MM.1S (cell line): ENCODE measurements around the gene DISP2.
A peak's percentile ranks its signal among the peaks of the same experiment; 100 is the strongest.

ENCODE experiments used
- DNase-seq: peaks from one replicate; pipeline ENCODE4 v3.0.0-alpha.2; 2015
- H2AFZ ChIP-seq: fragments of 300-600 bp; sonication (generic); 2 replicates; pipeline ENCODE4 v1.6.0; 2016; ENCODE audit warnings: antibody characterized with exemption, low read length
- H3F3A ChIP-seq: fragments of 300-600 bp; sonication (generic); 2 replicates; pipeline ENCODE4 v1.6.1; 2016; ENCODE audit warnings: mild to moderate bottlenecking, antibody characterized with exemption, low read length, moderate library complexity, mixed read lengths; ENCODE audit not compliant: insufficient read depth
- H3K27ac ChIP-seq: fragments of 300-600 bp; sonication (generic); 2 replicates; pipeline ENCODE4 v1.5.1; 2016; ENCODE audit warnings: mild to moderate bottlenecking, low read length
- H3K27me3 ChIP-seq: fragments of 300-600 bp; sonication (generic); replicated peaks from 2 replicates; pipeline ENCODE4 v1.6.0; 2016; ENCODE audit warnings: low read length; ENCODE audit not compliant: insufficient read depth
- H3K36me3 ChIP-seq: fragments of 300-600 bp; sonication (generic); replicated peaks from 2 replicates; pipeline ENCODE4 v1.6.1; 2016; ENCODE audit warnings: mild to moderate bottlenecking, low read length, mixed read lengths; ENCODE audit not compliant: insufficient read depth
- H3K4me1 ChIP-seq: fragments of 300-600 bp; sonication (generic); 2 replicates; pipeline ENCODE4 v1.6.1; 2016; ENCODE audit warnings: low read length, mixed read lengths
- H3K4me2 ChIP-seq: fragments of 300-600 bp; sonication (generic); 2 replicates; pipeline ENCODE4 v1.6.0; 2016; ENCODE audit warnings: low read depth, low read length
- H3K4me3 ChIP-seq: fragments of 300-600 bp; sonication (generic); 2 replicates; pipeline ENCODE4 v1.5.1; 2016; ENCODE audit warnings: low read length, mixed read lengths
- H3K79me2 ChIP-seq: fragments of 300-600 bp; sonication (generic); 2 replicates; pipeline ENCODE4 v1.6.1; 2016; ENCODE audit warnings: mixed run types, low read length, mixed read lengths
- H3K9ac ChIP-seq: fragments of 300-600 bp; sonication (generic); 2 replicates; pipeline ENCODE4 v1.6.1; 2016; ENCODE audit warnings: low read length, mixed read lengths
- H3K9me2 ChIP-seq: fragments of 300-600 bp; sonication (generic); replicated peaks from 2 replicates; pipeline ENCODE4 v1.6.1; 2016; ENCODE audit warnings: mild to moderate bottlenecking, low read length, mixed read lengths; ENCODE audit not compliant: insufficient read depth
- H3K9me3 ChIP-seq: fragments of 300-600 bp; sonication (generic); replicated peaks from 2 replicates; pipeline ENCODE4 v1.6.1; 2016; ENCODE audit warnings: mild to moderate bottlenecking, low read length, mixed read lengths; ENCODE audit not compliant: insufficient read depth
- H4K20me1 ChIP-seq: fragments of 300-600 bp; sonication (generic); 2 replicates; pipeline ENCODE4 v1.6.1; 2016; ENCODE audit warnings: mild to moderate bottlenecking, low read length, moderate library complexity, mixed read lengths; ENCODE audit not compliant: insufficient read depth
- EZH2 ChIP-seq: fragments of 300-600 bp; sonication (generic); optimal IDR thresholded peaks from 2 replicates; pipeline ENCODE3; 2017; ENCODE audit warnings: low read depth, mild to moderate bottlenecking, antibody characterized with exemption, low read length, mixed read lengths
- EZH2phosphoT487 ChIP-seq: fragments of 300-600 bp; sonication (generic); IDR thresholded peaks from 2 replicates; pipeline ENCODE4 v1.6.1; 2018; ENCODE audit warnings: antibody characterized with exemption, low read length
- TF ChIP-seq, protein P1 (sequence below): fragments of 300-600 bp; sonication (generic); IDR thresholded peaks from 2 replicates; pipeline ENCODE4 v1.5.1; 2016; ENCODE audit warnings: antibody characterized with exemption, low read length, mixed read lengths

DISP2 gene

DNA sequence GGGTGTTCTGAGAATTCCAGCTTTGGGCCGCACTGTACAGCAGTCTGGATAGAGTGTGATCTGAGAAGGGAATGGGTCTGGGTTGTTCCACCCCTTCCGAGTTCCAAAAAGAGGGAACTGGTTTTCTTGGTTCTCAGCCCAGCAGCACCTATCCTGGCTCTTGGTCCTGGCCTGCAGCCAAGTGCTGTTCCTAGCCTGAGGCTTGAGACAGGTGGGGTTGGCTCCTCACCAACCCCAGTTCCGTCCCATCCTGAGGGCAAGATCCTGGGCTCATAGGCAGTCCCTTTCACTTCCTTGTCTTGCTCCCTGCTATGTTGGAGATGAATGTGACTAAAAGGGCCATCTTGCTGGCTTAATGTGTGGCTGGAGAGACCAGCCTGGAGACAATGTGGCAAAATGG, 62.8 kb downstream of the DISP2 start:
- Histone ChIP-seq H3K79me2 (no peaks in the 10 kb centered on the region), H3F3A (no peaks in the 10 kb centered on the region), H3K9me3 (no peaks in the 10 kb centered on the region), H4K20me1 (no peaks in the 10 kb centered on the region), H3K27me3 (no peaks in the 10 kb centered on the region), H3K9me2 (no peaks in the 10 kb centered on the region), H3K4me3 (no peak overlapping the region), H3K4me1 (no peaks in the 10 kb centered on the region), H3K27ac (no peak overlapping the region), H2AFZ (no peak overlapping the region), H3K4me2 (no peak overlapping the region), H3K36me3 (no peaks in the 10 kb centered on the region), H3K9ac (no peak overlapping the region)
- no peak for TF ChIP-seq EZH2phosphoT487
- TF ChIP-seq, protein P1, sequence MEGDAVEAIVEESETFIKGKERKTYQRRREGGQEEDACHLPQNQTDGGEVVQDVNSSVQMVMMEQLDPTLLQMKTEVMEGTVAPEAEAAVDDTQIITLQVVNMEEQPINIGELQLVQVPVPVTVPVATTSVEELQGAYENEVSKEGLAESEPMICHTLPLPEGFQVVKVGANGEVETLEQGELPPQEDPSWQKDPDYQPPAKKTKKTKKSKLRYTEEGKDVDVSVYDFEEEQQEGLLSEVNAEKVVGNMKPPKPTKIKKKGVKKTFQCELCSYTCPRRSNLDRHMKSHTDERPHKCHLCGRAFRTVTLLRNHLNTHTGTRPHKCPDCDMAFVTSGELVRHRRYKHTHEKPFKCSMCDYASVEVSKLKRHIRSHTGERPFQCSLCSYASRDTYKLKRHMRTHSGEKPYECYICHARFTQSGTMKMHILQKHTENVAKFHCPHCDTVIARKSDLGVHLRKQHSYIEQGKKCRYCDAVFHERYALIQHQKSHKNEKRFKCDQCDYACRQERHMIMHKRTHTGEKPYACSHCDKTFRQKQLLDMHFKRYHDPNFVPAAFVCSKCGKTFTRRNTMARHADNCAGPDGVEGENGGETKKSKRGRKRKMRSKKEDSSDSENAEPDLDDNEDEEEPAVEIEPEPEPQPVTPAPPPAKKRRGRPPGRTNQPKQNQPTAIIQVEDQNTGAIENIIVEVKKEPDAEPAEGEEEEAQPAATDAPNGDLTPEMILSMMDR: no peak
- no peak for TF ChIP-seq EZH2
- no peak for DNase-seq

DNA sequence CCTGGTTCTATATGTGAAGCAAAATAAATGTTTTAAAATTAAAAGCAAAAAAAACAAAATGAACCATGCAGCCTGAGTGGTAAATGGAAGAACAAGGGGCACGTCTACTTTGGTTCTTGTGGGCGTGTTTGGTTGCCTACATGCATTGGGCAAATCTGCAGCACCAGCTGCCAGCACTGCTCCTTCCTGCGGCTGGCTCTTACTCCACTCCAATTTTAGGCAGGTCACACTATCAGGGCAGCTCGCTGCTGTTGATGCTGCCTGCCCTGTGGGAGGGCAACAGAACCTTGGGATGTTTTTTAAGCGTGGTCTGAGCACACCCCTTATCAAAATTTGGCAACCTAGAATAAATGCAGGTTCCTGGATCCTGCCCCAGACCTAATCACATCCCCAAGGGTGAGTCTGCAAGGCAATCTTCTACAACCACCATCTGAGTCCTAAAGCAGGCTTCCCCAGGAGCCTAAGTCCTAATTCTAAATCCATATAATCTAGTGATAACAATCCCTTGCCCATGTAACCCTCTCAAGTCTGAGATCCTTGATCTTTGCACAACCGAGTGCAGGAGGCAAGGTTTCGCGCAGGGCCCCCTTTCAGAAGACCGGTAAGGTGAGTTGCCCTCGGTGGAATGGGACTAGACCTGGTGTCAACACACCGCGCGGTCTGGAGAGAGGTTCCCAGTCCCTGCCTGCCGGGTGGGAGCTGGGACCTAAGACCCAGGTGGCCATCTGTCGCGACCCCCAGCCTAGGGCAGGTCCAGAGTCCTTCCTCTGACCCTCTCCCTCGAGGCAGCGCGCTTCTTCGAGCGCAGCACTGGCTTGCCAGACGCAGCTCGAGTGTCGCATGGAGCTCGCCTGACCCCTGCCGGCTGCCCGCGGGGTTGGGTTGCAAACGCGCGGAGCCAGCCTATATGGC, 63.5 kb downstream of the DISP2 start:
- DNase-seq: peak; percentile 66
- H2AFZ ChIP-seq: no peak overlapping the region
- H3K9me2 ChIP-seq: no peaks in the 10 kb centered on the region
- no peaks in the 10 kb centered on the region for H3F3A ChIP-seq
- no peaks in the 10 kb centered on the region for H3K79me2 ChIP-seq
- H3K9me3 ChIP-seq: no peaks in the 10 kb centered on the region
- peak overlapping the region; percentile 41 for H3K4me2 ChIP-seq
- H3K36me3 ChIP-seq: no peaks in the 10 kb centered on the region
- no peak overlapping the region for H3K4me3 ChIP-seq
- no peaks in the 10 kb centered on the region for H4K20me1 ChIP-seq
- no peaks in the 10 kb centered on the region for H3K27me3 ChIP-seq
- no peak for TF ChIP-seq EZH2phosphoT487
- TF ChIP-seq, protein P1: peak; percentile 90
- H3K9ac ChIP-seq: no peak overlapping the region
- no peak overlapping the region for H3K27ac ChIP-seq
- no peaks in the 10 kb centered on the region for H3K4me1 ChIP-seq

GRCh38 chr15:40424483-40425115, 66.6 kb downstream of the DISP2 start:
- Histone ChIP-seq H3K4me3 (no peak overlapping the region), H4K20me1 (no peaks in the 10 kb centered on the region), H3K36me3 (no peaks in the 10 kb centered on the region), H3K4me1 (no peaks in the 10 kb centered on the region), H3K27me3 (no peaks in the 10 kb centered on the region), H3K27ac (no peak overlapping the region), H3K4me2 (no peak overlapping the region), H3K9ac (no peak overlapping the region), H2AFZ (no peak overlapping the region), H3K9me2 (no peaks in the 10 kb centered on the region), H3K9me3 (no peaks in the 10 kb centered on the region), H3F3A (no peaks in the 10 kb centered on the region), H3K79me2 (no peaks in the 10 kb centered on the region)
- DNase-seq: no peak
- TF ChIP-seq EZH2phosphoT487 (no peak), EZH2 (no peak)
- TF ChIP-seq, protein P1: no peak
